GM18520 (cell line): ENCODE measurements around the gene COL4A1.

Source experiments
- ATAC-seq: cut with Tn5 transposase; IDR thresholded peaks from one replicate; pipeline ENCODE4 v1.9.1; 2021; ENCODE audit not compliant: unreplicated experiment

COL4A1 gene

DNA sequence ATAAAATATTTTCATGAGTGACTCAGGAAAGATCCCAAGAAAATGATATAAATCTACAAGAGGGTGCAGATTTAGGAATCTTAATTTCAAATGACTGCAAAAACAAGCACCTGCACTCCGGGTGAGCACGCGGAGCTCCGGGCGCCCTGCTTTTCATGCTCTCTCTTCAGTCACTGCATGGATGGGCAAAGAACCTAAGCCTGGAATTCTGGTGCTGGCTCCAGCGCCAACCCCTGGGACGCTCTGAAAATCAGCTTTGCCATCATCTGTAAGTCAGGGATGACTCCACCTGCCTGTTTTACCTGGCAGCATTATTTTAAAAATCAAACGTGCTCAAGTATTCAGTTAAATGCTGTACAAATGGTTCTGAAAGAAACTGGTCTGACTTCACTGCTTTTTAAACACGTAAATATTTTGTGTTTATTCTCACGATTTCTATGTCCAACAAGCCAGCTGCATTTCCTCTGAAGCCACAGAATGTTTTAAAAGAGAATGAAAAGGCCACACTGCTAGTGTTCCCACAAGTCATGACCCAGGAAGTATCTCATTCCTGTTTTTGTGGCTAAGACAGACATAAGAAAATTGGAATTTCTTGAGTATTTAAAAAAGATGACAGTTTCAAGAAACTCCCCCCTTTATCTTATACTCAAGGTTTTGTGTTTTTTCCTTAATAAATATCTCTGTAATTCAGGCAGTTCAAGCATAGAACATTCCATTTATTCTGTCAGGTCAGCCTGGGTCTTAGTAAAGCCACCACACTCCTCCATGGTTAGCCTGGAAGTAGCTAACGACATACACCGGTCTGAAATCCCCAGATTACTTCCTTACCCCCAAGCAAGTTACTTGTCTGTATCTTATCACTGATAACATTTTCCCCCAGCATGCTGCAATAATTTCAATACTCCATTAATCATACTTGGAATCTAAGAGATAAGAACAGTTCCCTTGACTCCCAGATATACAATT lies 81.1 kb downstream of the COL4A1 start:
- no peak for ATAC-seq

- ATAC-seq: no peak
Observed at GRCh38 chr13:110225003-110225402, 82.0 kb downstream of the COL4A1 start.

- no peak for ATAC-seq
Observed at GRCh38 chr13:110224519-110224918, 82.4 kb downstream of the COL4A1 start.

- ATAC-seq: no peak
Observed at GRCh38 chr13:110221406-110222117, 85.4 kb downstream of the COL4A1 start.

DNA sequence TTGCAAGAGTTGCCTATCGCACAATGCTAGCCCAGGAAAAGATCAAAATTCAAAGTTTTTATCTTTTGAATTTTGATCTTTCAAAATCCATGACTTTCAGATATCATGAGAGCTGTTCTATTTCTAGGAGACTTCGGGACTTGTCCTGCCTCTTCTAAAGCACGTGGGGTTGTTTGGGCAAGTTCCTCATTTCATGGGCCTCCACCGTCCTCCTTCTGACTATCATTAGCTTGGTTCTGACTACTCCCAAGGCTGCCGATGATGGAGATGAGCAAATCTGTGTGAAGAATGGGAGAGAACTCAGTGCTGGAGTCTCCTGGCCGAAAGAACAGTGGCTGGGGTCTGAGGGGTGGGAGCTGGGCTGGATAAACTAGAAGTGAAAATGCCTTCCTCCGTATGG lies 86.5 kb downstream of the COL4A1 start:
- ATAC-seq: no peak

DNA sequence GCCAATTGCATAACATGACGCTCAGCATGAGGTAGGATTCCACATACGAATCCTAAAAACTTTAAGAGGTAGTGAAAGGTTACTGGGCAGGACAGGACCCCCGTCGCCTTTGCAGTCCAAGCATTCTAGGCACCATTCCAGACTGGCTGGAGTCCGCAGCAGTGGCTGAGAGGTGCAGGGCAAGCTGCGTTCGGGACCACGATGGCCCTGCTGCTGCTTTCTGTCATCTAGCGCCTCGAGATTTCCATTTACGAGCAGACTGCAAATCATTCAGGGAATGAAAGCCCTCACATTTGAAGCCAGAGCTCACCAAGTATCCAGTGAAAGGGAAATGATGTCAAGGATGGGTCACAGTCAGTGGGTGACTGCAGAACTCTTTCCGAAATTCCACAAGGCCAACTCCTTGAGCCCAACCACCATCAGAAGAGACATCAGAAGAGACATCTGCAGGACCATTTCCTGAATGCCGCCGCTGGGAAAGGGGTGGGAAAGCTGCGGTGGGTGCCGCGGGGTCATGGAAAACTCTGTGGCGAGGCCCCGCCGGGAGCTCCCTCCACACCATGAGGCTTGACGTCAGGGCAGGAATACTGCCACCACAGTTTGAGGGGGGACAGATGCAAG lies 88.3 kb downstream of the COL4A1 start:
- no peak for ATAC-seq

- no peak for ATAC-seq
Observed at GRCh38 chr13:110217811-110218210, 89.1 kb downstream of the COL4A1 start.

DNA sequence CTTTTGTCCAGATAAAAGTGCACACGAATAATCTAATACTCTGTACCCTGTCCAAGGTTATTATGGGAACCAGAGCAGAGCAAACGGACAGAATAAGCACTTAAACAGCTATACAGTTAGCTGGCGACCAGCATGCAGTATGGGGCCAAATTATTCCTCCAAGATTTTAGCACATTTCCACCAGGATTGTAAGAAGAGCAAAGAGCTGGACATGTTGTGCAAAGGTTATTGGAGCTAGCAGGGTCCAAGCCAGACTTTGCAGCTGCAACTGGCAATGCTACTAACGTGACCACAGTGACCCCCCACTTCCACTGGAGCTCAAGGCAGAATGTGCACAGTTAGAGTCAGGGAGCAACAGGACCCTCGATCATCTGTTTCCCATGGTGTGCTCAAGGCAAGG lies 89.9 kb downstream of the COL4A1 start:
- ATAC-seq: no peak

GRCh38 chr13:110216398-110217041 lies 90.4 kb downstream of the COL4A1 start:
- ATAC-seq: no peak

GRCh38 chr13:110216006-110216397 lies 91.0 kb downstream of the COL4A1 start:
- ATAC-seq: no peak

DNA sequence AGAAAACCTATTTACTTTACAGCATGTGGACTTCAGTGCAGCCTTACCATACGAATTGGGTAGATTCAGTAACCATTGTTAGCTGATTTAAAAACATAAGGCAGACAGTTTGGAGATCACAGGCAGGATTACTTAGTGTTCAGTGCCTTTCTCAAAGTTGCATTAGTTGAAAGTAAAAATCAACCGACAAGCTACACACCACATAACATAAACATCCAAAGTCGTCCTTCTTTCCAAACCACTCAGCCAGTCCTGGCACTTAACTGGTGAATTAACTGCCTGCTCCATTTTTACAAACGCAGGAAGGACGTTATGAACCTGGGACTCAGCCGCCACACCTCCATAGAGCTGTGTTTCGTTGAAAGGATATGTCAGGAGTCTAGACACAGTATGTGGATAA lies 91.4 kb downstream of the COL4A1 start:
- no peak for ATAC-seq

DNA sequence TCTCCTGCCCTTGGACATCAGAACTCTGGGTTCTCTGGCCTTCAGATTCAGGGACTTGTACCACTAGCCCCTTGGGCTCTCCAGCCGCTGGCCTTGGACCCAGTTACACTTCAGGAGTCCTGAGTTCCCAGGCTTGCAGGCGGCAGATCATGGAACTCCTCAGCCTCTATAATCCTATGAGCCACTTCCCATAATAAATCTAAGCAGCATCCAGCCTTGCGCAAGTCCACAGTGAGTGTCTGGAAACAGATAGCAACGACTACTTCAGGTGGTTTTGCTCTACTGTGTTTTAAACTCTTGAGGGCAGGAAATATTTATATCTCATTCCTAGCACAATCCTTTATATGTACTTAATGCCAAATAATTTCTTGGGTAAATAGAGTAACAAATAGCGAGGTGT lies 92.3 kb downstream of the COL4A1 start:
- no peak for ATAC-seq

DNA sequence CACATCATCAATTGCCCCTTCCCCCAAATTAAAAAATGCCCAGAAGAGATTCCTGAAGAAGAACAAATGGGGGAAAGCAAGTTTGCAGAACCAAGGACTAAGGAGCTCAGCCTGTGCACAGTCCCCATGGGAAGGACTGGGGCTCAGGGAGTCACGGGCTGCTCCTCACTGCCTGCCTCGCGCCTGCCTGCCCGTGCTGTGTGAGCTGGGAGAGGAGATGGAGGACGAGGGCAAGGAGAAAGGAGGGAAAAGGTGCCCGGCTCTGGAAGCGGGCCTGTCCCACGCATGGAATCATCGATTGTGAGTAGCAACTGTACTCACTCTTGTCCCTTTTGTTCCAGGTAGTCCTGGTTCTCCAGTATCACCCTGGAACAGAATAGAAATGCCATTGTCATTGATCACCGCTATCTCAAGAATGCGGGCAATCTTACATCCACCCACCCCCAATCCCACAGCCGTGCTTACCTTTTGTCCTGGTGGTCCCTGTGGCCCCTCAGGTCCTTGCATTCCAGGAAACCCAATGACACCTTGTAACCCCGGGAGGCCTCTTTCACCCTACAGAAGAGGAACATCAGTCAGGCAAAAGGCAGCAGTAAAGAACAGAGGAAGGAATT lies 93.4 kb downstream of the COL4A1 start:
- ATAC-seq: no peak

DNA sequence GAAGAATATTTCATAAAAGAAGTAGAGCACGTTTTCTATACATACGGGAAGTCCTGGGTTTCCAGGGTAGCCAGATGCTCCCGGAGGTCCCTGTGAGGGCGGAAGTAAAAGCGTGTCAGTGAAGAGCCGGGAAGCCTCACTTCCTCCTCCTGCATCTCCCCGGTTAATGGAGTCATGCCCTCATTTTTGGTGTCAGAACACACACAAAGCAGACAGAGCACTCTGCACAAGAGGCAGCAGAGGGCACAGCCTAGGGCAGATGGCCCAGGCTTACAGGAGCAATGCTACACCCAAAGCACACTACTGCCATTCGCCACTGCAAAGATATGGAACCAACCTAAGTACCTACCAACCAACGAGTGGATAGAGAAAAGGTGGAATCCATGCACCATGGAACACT lies 94.4 kb downstream of the COL4A1 start:
- no peak for ATAC-seq

- no peak for ATAC-seq
Observed at GRCh38 chr13:110211735-110212134, 95.2 kb downstream of the COL4A1 start.

GRCh38 chr13:110211046-110211445 lies 95.9 kb downstream of the COL4A1 start:
- ATAC-seq: no peak

- ATAC-seq: no peak
Observed at GRCh38 chr13:110210604-110210985, 96.4 kb downstream of the COL4A1 start.

DNA sequence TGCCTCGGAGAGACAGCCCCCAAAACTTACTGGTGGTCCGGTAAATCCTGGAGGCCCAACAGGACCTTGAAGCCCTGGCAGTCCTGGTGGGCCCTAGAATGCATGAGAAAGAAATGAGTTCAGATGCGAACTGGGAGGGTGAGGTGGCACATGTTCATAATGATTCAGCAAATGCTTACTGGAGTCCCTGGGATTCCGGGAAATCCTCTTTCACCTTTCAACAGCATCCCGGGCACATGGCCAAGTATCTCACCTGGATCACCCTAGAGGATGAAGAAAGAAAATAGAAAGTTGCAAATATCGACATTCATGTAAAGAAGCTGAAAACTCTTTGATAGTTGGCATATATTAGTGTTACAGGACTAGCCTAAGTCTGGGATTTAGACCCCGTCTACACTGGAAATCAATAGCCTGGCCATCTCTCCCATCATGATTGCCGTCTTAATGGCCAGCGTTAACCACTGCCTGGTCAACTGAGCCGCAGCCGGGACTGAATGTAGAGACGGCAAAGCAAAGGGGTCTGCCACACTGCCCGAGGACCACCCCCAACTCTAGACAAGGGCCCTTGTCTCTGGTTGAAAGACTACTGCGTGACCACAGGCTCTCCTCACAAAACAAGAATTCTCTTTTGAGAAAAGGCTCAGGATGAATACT lies 96.9 kb downstream of the COL4A1 start:
- no peak for ATAC-seq

DNA sequence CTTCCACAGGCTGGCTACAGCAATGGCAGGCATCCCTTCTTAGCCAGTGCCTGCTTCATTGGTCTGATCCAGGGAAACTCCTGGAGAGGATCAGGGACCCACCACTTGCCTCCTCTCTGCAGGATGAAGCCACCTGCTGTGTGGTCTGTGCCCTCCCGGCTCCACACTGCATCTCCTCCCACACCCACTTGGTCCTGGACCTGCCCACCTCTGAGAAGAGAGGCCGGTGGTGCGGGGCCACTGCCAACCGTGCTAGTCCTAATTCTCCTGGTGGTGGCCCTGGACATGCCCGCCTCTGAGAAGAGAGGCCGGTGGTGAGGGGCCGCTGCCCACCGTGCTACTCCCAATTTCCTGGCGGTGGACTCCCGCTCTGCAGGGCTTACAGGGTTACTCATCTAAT lies 98.8 kb downstream of the COL4A1 start:
- no peak for ATAC-seq

DNA sequence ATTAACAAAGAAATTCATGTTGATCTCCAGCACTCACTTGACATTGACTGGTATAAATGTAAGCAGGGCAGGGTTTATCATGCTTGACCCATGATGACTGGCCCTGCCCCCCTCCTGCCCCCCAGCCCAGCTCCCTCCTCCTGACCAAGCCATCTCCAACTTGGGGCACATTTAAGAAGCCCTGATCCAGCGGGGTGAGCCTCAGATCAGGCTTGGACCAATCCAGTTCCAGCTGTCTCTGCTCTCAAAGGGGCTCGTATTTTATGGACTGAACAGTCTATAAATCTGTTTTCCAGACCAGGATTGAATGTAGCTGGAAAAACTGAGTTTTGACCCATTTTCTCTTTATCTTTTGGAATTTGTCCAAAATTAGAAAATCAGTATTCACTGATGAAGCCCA lies 100.0 kb downstream of the COL4A1 start:
- ATAC-seq: no peak
